ENCODE data around the gene TLL1.

DNA sequence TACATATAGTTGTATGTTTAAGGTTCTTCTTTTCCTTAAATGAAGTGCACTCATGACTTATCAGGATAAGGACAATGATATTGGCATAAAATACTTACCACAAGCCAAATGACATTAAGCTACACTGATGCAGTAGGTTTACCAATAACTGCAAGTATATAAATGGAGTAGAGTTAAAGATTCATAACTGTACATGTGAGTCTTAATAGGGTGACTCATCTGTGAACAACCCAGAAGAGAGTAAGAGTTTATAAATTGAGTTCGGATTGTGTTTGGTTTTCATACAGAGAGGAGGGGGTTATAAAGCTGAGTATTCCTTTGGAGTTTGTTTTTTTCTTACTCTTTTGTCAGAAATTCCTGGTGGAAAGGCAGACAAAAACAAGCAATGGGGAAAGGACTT is 144.8 kb downstream of the TLL1 start:
- TF ChIP-seq, protein P1, sequence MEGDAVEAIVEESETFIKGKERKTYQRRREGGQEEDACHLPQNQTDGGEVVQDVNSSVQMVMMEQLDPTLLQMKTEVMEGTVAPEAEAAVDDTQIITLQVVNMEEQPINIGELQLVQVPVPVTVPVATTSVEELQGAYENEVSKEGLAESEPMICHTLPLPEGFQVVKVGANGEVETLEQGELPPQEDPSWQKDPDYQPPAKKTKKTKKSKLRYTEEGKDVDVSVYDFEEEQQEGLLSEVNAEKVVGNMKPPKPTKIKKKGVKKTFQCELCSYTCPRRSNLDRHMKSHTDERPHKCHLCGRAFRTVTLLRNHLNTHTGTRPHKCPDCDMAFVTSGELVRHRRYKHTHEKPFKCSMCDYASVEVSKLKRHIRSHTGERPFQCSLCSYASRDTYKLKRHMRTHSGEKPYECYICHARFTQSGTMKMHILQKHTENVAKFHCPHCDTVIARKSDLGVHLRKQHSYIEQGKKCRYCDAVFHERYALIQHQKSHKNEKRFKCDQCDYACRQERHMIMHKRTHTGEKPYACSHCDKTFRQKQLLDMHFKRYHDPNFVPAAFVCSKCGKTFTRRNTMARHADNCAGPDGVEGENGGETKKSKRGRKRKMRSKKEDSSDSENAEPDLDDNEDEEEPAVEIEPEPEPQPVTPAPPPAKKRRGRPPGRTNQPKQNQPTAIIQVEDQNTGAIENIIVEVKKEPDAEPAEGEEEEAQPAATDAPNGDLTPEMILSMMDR (conservative IDR thresholded peaks at IDR 0.05), result no peak
- TF ChIP-seq EZH2 (IDR thresholded peaks at IDR 0.05; ENCODE audit: low read depth), result no peak

Data from PC-9 (cell line).